Cardiac muscle cell (in vitro differentiated cells and primary cell): Measurements from ENCODE around the gene MANBA. TPM values are rescaled to one million over a fixed set of nuclear protein-coding genes. Genes with fewer than 3 reads are reported as not detected.

ENCODE experiments used
- DNase-seq, 2 donors: peaks; one replicate each; pipeline versions ENCODE4 v3.0.0 to v3.0.0-alpha.2; 2010 to 2017; ENCODE audit warnings: low read depth in 1 of 2, low spot score in 1 of 2
- H3K27ac ChIP-seq: fragments of 200-600 bp; sonication (generic); 2 replicates; pipeline ENCODE4 v1.5.1; 2016
- H3K27me3 ChIP-seq: fragments of 200-600 bp; sonication (generic); 2 replicates; pipeline ENCODE4 v1.6.0; 2016; ENCODE audit warnings: control low read depth
- H3K36me3 ChIP-seq: fragments of 200-600 bp; sonication (generic); 2 replicates; pipeline ENCODE4 v1.5.1; 2016; ENCODE audit warnings: control low read depth
- H3K4me1 ChIP-seq: fragments of 200-600 bp; sonication (generic); 2 replicates; pipeline ENCODE4 v1.8.1; 2017; ENCODE audit warnings: low read depth, mild to moderate bottlenecking, mixed run types
- H3K4me3 ChIP-seq: fragments of 200-600 bp; sonication (generic); 2 replicates; pipeline ENCODE4 v1.5.1; 2016; ENCODE audit warnings: mild to moderate bottlenecking
- H3K9me3 ChIP-seq: fragments of 200-600 bp; sonication (generic); 2 replicates; pipeline ENCODE4 v1.5.1; 2017; ENCODE audit warnings: low read depth, mild to moderate bottlenecking, control low read depth
- CTCF ChIP-seq: IDR thresholded peaks from 2 replicates; pipeline ENCODE4 v1.5.1; 2012; ENCODE audit warnings: low read depth, mild to moderate bottlenecking, low read length
- polyA plus RNA-seq: library from polyadenylated mRNA; unstranded; fragments of >200 nt; fragmentation: Nextera tagmentation; extraction: Ambion mirVana; gene quantifications from 2 replicates; pipeline ENCODE4 v1.2.1, GENCODE V29; 2016
- total RNA-seq: library from RNA; depleted of rRNA; stranded (reverse); fragments of >200 nt; gene quantifications from 2 replicates; pipeline ENCODE4 v1.2.3, GENCODE V29; 2016

The MANBA gene
- total and polyA plus RNA-seq, 2 experiments from 2014 or later: 49.5 to 82.3 TPM

- Histone ChIP-seq H3K9me3 (no peaks in the 10 kb centered on the region), H3K27ac (no peak overlapping the region), H3K4me3 (no peak overlapping the region), H3K36me3 (peaks cover 10% of the 10 kb centered on the region), H3K27me3 (no peaks in the 10 kb centered on the region), H3K4me1 (peaks cover 33% of the 10 kb centered on the region)
- DNase-seq: no peak
- no peak for TF ChIP-seq CTCF
These were observed 159.1 kb downstream of the MANBA start for GRCh38 chr4:102601586-102602227.

GRCh38 chr4:102600689-102601088 is 160.1 kb downstream of the MANBA start:
- no peaks in the 10 kb centered on the region for H3K9me3 ChIP-seq
- peaks cover 43% of the 10 kb centered on the region for H3K4me1 ChIP-seq
- peaks cover 10% of the 10 kb centered on the region for H3K36me3 ChIP-seq
- no peak overlapping the region for H3K27ac ChIP-seq
- no peak overlapping the region for H3K4me3 ChIP-seq
- no peak for TF ChIP-seq CTCF
- H3K27me3 ChIP-seq: no peaks in the 10 kb centered on the region
- no peak for DNase-seq

GRCh38 chr4:102599886-102600285 is 160.9 kb downstream of the MANBA start:
- Histone ChIP-seq H3K27me3 (no peaks in the 10 kb centered on the region), H3K27ac (peak overlapping the region; percentile 98), H3K4me1 (peaks cover 51% of the 10 kb centered on the region), H3K9me3 (no peaks in the 10 kb centered on the region), H3K36me3 (peaks cover 10% of the 10 kb centered on the region), H3K4me3 (no peak overlapping the region)
- no peak for TF ChIP-seq CTCF
- no peak for DNase-seq

- Histone ChIP-seq H3K36me3 (peaks cover 10% of the 10 kb centered on the region), H3K9me3 (no peaks in the 10 kb centered on the region), H3K4me3 (no peak overlapping the region), H3K4me1 (peaks cover 52% of the 10 kb centered on the region), H3K27ac (peak overlapping the region; percentile 98), H3K27me3 (no peaks in the 10 kb centered on the region)
- TF ChIP-seq CTCF: no peak
- DNase-seq: no peak
These were observed 161.3 kb downstream of the MANBA start for GRCh38 chr4:102599455-102599854.

GRCh38 chr4:102598762-102599374 is 161.9 kb downstream of the MANBA start:
- Histone ChIP-seq H3K36me3 (peaks cover 4% of the 10 kb centered on the region), H3K27ac (peak overlapping the region; percentile 98)
- DNase-seq: no peak

More at GRCh38 chr4:102598762-102599374, 161.9 kb downstream of the MANBA start:
- H3K4me1 ChIP-seq: peaks cover 52% of the 10 kb centered on the region
- TF ChIP-seq CTCF: no peak
- no peaks in the 10 kb centered on the region for H3K9me3 ChIP-seq
- no peak overlapping the region for H3K4me3 ChIP-seq
- no peaks in the 10 kb centered on the region for H3K27me3 ChIP-seq
